Astrocyte of the hippocampus (primary cell): ENCODE measurements around the gene USP40.
"Not testable (repeated sequence)": the region's sequence is repeated elsewhere in the genome, so short reads cannot be mapped to it uniquely, and the experiment has no call there.

ENCODE experiments used
- DNase-seq: peaks from one replicate; pipeline ENCODE4 v3.0.0; 2011; ENCODE audit warnings: low read depth, low spot score

The USP40 gene

GRCh38 chr2:233566141-233566956 lies at the start of gene USP40:
USP40 (minus strand) TSS chr2:233566782; CDS start chr2:233565554, 1,228 bp downstream.
- DNase-seq: peak; percentile 95

GRCh38 chr2:233611284-233611683 lies 44.7 kb upstream of the USP40 start:
- DNase-seq: no peak

DNA sequence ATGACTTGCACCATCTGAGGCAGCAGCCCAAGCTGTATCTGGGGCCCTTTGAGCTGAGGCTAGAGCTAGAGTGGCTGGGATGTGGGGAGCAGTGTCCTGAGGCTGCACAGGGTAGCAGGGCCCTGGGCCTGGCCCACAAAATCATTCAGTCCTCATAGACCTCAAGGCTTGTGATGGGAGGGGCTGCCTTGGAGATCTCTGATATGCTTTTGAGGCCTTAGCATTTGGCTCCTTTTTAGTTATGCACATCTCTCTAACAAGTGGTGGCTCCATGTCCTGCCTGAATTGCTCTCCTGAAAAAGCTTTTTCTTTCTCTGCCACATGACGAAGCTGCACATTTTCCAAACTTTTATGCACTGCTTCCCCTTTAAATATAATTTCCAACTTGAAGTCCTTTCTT lies 39.1 kb upstream of the USP40 start:
- DNase-seq: no peak

GRCh38 chr2:233604826-233605225 lies 38.2 kb upstream of the USP40 start:
- no peak for DNase-seq

DNA sequence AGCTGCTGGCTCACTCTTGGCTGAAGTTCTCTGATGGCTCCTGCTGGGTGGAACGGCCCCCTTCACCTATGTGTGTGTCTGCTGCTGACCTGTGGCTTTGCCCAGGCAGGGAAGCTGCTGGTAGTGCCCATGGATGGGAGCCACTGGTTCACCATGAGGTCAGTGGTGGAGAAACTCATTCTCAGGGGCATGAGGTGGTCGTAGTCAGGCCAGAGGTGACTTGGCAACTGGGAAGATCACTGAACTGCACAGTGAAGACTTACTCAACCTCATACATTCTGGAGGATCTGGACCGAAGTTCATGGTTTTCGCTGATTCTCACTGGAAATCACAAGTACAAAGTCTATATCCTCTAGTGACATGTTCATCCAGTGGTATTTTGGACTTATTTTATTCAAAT lies 36.9 kb upstream of the USP40 start:
- no peak for DNase-seq

DNA sequence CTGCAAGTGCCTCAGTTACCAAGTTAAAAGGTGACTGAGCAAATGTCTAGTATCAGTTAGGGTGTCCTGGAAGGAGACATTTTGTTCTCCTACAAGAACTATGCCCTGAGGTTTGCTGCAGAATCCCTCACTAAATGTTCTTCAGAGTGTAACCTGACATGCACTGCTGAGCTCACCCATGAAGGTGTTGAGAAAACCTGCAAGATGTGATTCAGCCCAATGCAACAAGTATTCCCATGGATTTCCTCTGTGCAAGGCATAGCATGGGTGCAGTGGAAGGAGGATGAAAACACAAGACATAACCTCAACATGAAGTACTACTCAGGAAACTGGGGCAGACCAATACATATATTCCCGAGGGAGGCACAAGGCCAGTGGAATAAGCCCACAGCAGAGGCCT lies 35.5 kb upstream of the USP40 start:
- DNase-seq: no peak

DNA sequence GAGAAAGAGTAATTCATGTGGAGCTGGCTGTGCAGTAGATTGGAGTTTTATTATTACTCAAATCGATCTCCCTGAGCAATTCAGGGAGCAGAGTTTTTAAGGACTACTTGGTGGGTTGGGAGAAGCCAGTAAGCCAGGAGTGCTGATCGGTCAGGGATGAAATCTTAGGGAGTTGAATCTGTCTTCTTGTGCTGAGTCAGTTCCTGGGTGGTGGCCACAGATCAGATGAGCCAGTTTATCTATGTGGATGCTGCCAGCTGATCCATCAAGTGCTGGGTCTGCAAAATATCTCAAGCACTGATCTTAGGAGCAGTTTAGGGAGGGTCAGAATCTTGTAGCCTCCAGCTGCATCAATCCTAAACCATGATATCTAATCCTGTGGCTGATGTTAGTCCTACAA lies 33.8 kb upstream of the USP40 start:
- no peak for DNase-seq

DNA sequence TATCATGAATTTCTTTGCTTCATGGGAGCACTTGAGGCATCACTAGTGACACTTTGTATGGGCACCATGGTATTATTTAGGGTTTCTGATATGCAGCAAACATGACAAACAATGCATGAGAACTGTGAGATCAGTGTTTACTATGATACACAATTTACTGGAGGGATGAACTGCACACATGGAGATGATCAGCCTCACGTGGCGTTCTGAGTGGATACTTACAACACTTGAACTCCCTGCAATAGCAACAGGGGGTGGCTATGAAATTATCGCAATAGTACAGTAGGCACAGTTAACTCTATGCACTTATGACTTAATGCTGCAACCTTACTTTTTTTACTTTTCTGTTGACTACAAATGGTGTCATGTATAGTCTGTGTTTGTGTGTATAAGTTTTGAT lies 32.4 kb upstream of the USP40 start:
- DNase-seq: no peak

DNA sequence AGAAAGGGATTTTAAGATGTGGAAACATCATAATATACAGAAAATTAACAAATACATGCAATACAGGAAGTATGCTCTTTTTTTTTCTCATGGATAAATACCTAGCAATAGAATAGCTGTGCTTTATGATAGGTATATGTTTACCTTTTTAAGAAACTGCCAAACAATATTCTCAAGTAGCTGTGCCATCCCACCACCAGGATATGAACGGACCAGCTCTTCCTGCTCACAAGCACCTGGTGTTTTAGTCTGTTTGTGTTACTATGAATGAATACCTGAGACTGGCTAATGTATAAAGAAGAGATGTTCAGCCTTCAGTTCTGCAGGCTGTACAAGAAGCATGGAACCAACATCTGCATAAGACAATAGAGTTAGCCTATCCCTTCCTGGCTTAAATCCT lies 30.9 kb upstream of the USP40 start:
- DNase-seq: no peak

- no peak for DNase-seq
These were observed 26.6 kb upstream of the USP40 start for GRCh38 chr2:233593201-233593600.

DNA sequence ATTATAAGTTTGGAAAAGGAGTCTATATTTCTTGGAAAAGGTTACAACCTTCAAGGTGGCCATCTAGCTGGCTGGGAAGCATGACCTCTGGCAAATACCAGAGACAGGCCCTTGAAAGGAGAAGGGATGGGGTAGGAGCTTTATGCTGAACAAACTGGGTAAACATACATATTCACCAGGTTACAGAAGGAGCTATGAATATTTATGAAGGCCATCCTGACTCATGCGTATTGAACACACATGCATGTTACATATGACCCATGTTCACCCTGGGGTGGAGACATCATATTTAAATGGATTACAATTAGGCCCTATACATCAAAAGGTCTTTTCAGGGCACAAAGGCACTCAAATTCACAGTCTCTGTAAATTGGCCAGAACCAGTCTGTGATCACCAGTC lies 26.1 kb upstream of the USP40 start:
- DNase-seq: not testable (repeated sequence)

DNA sequence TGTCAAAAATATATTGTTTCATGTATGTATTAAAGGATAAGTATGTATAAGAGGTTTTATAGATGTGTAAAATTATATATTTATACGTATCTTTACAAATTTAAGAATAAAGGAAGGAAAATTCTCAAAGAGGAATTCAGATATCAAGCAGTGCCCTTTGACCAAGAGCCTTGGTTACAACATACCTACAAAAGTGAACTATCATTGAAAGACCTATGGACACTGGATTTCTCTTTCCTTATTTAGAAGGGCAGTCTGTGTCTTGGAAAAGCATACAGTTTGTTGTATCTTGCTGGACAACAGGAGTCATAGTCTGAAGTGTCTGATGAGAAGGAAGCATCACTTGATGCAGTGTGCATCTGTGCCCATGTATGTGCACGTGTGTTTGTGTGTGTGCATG lies 21.8 kb upstream of the USP40 start:
- no peak for DNase-seq

DNA sequence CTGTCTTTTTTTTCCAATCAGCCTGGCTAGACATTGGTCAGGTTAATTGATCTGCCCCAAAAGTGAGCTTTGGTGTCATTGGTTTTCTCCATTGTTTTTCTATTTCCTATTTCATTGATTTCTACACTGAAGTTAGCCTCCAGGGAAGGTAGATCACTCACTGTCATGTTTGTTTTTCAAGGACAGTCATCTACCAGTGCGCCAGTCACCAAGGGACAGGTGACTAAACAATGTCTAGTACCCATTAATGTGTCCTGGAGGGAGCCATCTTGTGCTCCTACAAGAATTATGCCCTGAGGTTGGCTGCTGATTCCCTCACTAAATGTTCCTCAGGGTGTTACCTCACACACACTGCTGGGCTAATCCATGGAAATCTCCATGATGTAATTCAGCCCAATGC lies 17.6 kb upstream of the USP40 start:
- no peak for DNase-seq

DNA sequence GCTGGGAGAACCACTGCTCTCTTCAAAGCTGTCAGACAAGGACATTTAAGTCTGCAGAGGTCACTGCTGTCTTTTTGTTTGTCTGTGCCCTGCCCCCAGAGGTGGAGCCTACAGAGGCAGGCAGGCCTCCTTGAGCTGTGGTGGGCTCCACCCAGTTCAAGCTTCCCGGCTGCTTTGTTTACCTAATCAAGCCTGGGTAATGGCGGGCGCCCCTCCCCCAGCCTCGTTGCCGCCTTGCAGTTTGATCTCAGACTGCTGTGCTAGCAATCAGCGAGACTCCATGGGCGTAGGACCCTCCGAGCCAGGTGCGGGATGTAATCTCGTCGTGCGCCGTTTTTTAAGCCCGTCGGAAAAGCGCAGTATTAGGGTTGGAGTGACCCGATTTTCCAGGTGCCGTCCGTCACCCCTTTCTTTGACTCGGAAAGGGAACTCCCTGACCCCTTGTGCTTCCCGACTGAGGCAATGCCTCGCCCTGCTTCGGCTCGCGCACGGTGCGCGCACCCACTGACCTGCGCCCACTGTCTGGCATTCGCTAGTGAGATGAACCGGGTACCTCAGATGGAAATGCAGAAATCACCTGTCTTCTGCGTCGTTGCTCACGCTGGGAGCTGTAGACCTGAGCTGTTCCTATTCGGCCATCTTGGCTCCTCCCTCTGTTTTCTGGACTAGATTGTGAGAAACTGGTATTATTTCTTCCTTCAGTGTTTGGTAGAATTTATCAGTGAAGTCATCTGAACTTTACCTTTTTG lies 16.8 kb upstream of the USP40 start:
- DNase-seq: not testable (repeated sequence)

DNA sequence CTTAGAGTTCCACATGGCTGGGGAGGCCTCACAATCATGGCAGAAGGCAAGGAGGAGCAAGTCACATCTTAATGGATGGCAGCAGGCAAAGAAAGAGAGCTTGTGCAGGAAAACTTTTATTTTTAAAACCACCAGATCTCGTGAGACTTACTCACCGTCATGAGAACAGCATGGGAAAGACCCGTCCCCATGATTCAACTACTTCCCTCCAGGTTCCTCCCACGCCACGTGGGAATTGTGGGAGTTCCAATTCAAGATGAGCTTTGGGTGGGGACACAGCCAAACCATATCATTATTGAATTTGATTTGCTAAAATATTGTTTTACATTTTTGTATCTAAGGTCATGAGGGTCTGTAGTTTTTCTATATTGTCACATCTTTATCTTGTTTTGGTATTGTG lies 10.8 kb upstream of the USP40 start:
- not testable (repeated sequence) for DNase-seq

DNA sequence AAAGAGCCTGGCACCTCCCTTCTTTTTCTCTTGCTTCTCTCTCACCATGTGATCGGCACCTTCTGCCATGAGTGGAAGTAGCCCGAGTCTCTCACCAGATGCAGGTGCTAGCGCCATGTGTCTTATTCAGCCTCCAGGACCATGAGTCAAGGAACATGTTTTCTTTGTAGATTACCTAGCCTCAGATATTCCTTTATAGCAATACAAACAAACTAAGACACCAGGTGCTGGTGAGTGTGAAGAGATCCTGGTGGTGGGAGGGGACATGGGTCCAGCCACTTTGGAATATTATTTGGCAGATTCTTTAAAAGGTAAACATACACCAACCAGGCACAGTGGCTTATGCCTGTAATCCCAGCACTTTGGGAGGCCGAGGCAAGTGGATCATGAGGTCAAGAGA lies 5.9 kb upstream of the USP40 start:
- no peak for DNase-seq

- no peak for DNase-seq
These were observed 4.9 kb upstream of the USP40 start for GRCh38 chr2:233571462-233571861.

DNA sequence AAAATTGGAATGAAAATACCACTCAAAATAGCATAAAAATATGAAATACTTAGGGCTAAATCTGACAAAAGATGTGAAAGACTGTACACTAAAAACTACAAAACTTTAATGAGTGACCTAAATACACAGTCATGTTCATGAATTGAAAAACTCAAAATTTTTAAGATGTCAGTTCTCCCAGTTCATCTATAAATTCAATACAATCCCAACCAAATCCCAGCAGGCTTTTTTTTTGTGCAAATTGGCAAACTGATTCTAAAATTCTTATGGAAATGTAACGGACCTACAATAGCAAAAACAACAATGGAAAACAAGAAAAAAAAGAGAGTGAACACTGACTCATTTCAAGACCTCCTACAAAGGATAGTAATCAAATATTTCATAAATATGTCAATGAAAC lies 4.4 kb upstream of the USP40 start:
- DNase-seq: no peak

DNA sequence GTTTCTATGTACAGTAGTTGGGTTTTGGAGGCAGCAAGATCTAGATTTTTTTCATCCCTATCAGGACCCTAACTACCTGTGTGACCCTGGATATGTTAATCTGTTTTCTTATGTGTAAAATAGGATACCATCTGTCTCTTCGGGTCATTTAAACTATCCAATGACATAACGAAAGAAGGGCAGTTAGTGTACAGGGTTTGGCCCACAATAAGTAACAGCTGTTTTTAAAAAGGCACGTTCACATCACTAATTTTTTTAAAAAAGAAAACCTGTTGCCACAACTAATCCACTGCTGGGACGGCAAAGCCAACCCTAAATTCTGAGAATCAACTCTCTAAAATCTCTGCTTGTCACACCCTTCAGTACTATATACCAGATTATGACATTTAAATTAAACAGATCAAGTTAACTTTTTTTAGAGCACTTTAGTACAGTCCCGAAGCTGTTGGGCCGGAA lies 869 bp downstream of the USP40 start:
- no peak for DNase-seq

DNA sequence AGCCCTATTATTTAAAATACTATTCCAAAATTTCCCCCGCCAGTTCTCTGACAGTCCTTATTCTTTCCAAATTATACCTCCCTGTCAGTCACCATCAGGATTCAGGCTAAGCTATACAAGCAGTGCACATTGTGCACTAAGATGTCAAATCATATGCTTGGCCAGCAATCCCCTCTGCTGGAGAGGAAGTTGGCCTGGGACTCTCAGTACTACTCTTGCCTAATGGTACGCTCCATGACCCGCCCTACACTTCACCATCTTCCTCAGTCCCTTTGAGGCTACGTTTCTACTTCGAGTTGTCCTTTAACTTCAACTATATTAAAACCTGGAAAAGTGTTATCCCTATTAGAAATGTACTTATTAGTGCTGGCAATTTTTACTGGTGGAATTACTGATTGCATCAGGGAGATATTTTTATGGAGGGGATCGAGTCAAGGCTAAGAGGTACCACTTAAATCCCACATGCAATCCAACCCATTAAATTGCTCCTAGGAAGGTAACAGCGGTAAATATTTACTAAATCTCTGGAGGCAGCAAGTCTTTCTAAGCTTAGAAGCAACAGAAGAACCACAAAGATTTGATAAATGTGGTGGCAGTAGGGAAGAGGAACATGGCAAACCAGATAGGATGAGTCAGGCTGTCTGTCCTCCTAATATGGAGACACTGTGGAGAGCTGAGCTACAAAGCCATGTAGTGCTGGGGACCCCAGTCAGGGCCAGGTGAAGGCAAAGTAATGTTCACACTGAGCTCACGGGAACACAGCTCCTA lies 2.7 kb downstream of the USP40 start:
- DNase-seq: no peak

- peak; percentile 70 for DNase-seq
These were observed 9.5 kb downstream of the USP40 start for GRCh38 chr2:233556881-233557736.
